Measurements from ENCODE around the gene TATDN3. TPM values are rescaled to one million over a fixed set of nuclear protein-coding genes. Genes with fewer than 3 reads are reported as not detected.

The TATDN3 gene
- total RNA-seq, 1 experiment from 2014 or later, result 12.4 TPM

DNA sequence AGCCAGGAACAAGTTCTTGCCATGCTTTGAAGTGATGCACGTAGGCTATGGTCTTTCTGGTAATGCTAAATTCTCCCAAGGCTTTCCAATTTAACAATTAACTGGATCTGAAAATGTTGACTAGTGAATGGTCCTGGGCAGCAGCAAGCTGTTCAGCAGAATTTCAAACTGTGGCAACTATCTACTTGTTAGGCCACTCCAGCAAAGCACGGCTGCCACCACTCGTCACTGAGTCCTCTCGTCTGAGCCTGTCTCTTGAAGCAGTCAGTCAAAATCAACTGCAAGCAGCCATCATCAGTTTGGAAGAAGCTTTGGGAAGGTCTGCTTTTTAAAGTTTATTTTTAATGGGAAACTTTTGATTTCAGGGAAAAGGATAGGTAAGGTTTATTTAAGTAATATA, 72.5 kb downstream of the TATDN3 start:
- intact Hi-C loops (cut with micrococcal nuclease; ENCODE audit: unreplicated experiment), result no loop called here
- no peak overlapping the region for H3K27ac Mint-ChIP-seq (ENCODE audit: unreplicated experiment)

More for the DNA sequence above, 72.5 kb downstream of the TATDN3 start:
- no peaks in the 10 kb centered on the region for H3K27me3 ChIP-seq (replicated peaks; ENCODE audit: control insufficient read depth, insufficient read depth, low read length)
- ChIA-PET CTCF (no interaction called here), POLR2A (no interaction called here)
- Mint-ChIP-seq H3K4me1 (ENCODE audit: low read depth, unreplicated experiment) (peaks cover 12% of the 10 kb centered on the region), H3K9me3 (ENCODE audit: unreplicated experiment) (no peaks in the 10 kb centered on the region), H3K27me3 (ENCODE audit: insufficient read depth, unreplicated experiment) (no peaks in the 10 kb centered on the region), H3K36me3 (ENCODE audit: insufficient read depth, unreplicated experiment) (peaks cover 44% of the 10 kb centered on the region), H3K4me3 (ENCODE audit: unreplicated experiment) (no peak overlapping the region)
- no peak for DNase-seq
- H3K36me3 ChIP-seq (ENCODE audit: control insufficient read depth, insufficient read depth, low read length), result no peaks in the 10 kb centered on the region; the same call in 1 of the 2 replicates
- peaks cover 9% of the 10 kb centered on the region for H3K4me1 ChIP-seq
- TF ChIP-seq CTCF (IDR thresholded peaks at IDR 0.05; ENCODE audit: insufficient read depth in 1 of 2, low read depth in 1 of 2, low read length in 1 of 2, severe bottlenecking in 1 of 2, unreplicated experiment in 1 of 2), result no peak
- H3K9me3 ChIP-seq, result no peaks in the 10 kb centered on the region
- BruUV-seq (replicated peaks), result no TSS peak
- H3K4me3 ChIP-seq (ENCODE audit: low read depth, low read length), result no peak overlapping the region

Other genes with a start within 250 kb of the TATDN3 start
- 21.8 and 25.8 TPM in 2 replicates for gene ATF3, start 183.1 kb upstream of the TATDN3 start, total RNA-seq (2022)
- 0.23 and 0.42 TPM in 2 replicates for gene BATF3, start 92.1 kb upstream of the TATDN3 start, total RNA-seq (2022)
- 35.9 and 45.6 TPM in 2 replicates for gene NSL1, start 117 bp upstream of the TATDN3 start, total RNA-seq (2022)
- not detected in 2 replicates for gene SPATA45, start 55.8 kb downstream of the TATDN3 start, total RNA-seq (2022)
- 30.8 and 36.3 TPM in 2 replicates for gene FLVCR1, start 66.4 kb downstream of the TATDN3 start, total RNA-seq (2022)
- 2.9 and 3.2 TPM in 2 replicates for gene VASH2, start 158.6 kb downstream of the TATDN3 start, total RNA-seq (2022)
- 33.8 and 34.8 TPM in 2 replicates for gene ANGEL2, start 224.0 kb downstream of the TATDN3 start, total RNA-seq (2022)